Mucosa of rectum (tissue), 2 donors: ENCODE measurements around the gene MYBL2.

ENCODE experiments used
- H3K27ac ChIP-seq, 2 donors: one replicate each; pipeline ENCODE4 v1.7.0; 2013; ENCODE audit warnings: inconsistent platforms in 2 of 2, low read depth in 2 of 2, low read length in 2 of 2
- H3K27me3 ChIP-seq, 2 donors: one replicate each; pipeline ENCODE4 v1.7.0; 2013; ENCODE audit warnings: low read length in 2 of 2; ENCODE audit not compliant: control insufficient read depth in 2 of 2, insufficient read depth in 2 of 2
- H3K36me3 ChIP-seq, 2 donors: one replicate each; pipeline ENCODE4 v1.7.0; 2013; ENCODE audit warnings: low read length in 2 of 2; ENCODE audit not compliant: control insufficient read depth in 2 of 2, insufficient read depth in 2 of 2
- H3K4me1 ChIP-seq, 2 donors: one replicate each; pipeline ENCODE4 v1.7.0; 2013; ENCODE audit warnings: low read length in 2 of 2, mild to moderate bottlenecking in 1 of 2; ENCODE audit not compliant: control insufficient read depth in 2 of 2, insufficient read depth in 2 of 2
- H3K4me3 ChIP-seq, 2 donors: one replicate each; pipeline ENCODE4 v1.7.0; 2013; ENCODE audit warnings: low read length in 2 of 2
- H3K9ac ChIP-seq, 2 donors: one replicate each; pipeline ENCODE4 v1.7.0; 2013; ENCODE audit warnings: low read length in 2 of 2, low read depth in 1 of 2, mild to moderate bottlenecking in 1 of 2
- H3K9me3 ChIP-seq, 2 donors: one replicate each; pipeline ENCODE4 v1.7.0; 2013; ENCODE audit warnings: low read length in 2 of 2; ENCODE audit not compliant: control insufficient read depth in 2 of 2
- donor health status: healthy.
- donor health status: Normal muscosa, but diverticular disease.

Gene MYBL2

GRCh38 chr20:43702502-43702901, 35.6 kb downstream of the MYBL2 start:
- no peaks in the 10 kb centered on the region for H3K27me3 ChIP-seq
- H3K9me3 ChIP-seq = no peaks in the 10 kb centered on the region
- no peaks in the 10 kb centered on the region for H3K4me1 ChIP-seq
- no peak overlapping the region for H3K27ac ChIP-seq
- H3K36me3 ChIP-seq = peaks cover 0 to 5% of the 10 kb centered on the region in 2 donors
- no peak overlapping the region for H3K9ac ChIP-seq
- H3K4me3 ChIP-seq = no peak overlapping the region

DNA sequence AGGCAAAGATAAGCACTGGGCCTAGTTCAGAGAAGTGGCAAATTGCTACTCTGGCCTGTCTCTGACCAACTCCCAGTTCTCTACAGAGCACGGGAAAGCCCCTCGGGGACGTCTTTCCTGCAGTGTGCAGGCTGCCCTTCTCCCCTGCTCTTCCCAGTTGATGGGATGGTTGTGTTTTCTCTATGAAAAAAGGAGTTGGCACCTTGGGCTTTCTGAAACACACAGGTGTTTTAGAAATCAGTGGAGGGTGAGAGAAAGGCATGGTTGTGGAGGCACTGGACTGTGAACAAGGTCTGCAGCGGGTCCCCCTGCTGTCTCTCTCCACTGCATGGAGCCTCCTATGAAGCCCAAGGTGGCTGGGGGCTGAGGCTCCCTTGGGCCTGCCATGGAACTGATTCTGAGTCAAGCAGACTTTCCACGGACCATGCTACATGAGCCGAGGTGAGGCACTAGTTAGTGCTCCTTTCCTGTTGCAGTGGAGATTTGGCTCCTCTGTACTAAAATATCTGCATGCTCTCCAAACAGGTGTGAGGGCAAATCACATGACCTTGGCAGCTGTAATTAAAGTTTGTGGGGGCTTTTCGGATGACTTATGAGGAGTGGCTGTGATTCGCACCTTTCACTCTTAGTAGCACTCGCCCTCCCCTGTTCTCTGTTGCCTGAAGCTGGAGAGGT, 43.6 kb downstream of the MYBL2 start:
- H3K4me3 ChIP-seq = no peak overlapping the region
- H3K9ac ChIP-seq = no peak overlapping the region
- H3K27ac ChIP-seq = peak overlapping the region in 1 of 2 donors; percentile 35
- H3K36me3 ChIP-seq = peaks cover 0 to 2% of the 10 kb centered on the region in 2 donors
- no peaks in the 10 kb centered on the region for H3K27me3 ChIP-seq
- H3K4me1 ChIP-seq = no peaks in the 10 kb centered on the region
- H3K9me3 ChIP-seq = no peaks in the 10 kb centered on the region

GRCh38 chr20:43711098-43711654, 44.3 kb downstream of the MYBL2 start:
- Histone ChIP-seq H3K27ac (no peak overlapping the region), H3K27me3 (no peaks in the 10 kb centered on the region), H3K36me3 (peaks cover 0 to 2% of the 10 kb centered on the region in 2 donors), H3K9me3 (no peaks in the 10 kb centered on the region), H3K4me3 (no peak overlapping the region), H3K9ac (no peak overlapping the region), H3K4me1 (no peaks in the 10 kb centered on the region)

- no peaks in the 10 kb centered on the region for H3K9me3 ChIP-seq
- H3K4me3 ChIP-seq = no peak overlapping the region
- no peak overlapping the region for H3K27ac ChIP-seq
- H3K9ac ChIP-seq = no peak overlapping the region
- H3K4me1 ChIP-seq = no peaks in the 10 kb centered on the region
- no peaks in the 10 kb centered on the region for H3K36me3 ChIP-seq
- no peaks in the 10 kb centered on the region for H3K27me3 ChIP-seq
These were observed 48.1 kb downstream of the MYBL2 start for GRCh38 chr20:43715044-43715443.

DNA sequence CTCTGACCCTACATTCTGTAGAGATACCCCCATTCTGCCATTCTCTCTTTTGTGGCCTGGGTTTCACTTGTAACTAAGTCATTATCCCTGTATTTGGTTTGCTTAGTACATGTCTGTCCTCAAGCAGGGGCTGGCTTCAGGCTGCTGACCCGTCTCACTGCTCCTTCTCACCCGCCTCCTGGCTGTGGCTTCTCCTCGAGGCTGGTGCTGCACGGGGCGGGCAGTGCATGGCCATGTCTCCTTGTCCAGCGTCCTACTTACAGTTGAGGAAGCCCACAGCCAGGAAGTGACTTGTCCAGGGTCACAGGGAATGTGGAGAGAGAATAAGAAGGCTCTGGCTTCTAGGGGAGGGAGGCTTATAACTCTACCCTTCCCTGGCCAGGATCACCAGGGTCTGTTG, 48.6 kb downstream of the MYBL2 start:
- Histone ChIP-seq H3K27me3 (no peaks in the 10 kb centered on the region), H3K9me3 (no peaks in the 10 kb centered on the region), H3K4me3 (no peak overlapping the region), H3K27ac (no peak overlapping the region), H3K36me3 (no peaks in the 10 kb centered on the region), H3K4me1 (no peaks in the 10 kb centered on the region), H3K9ac (no peak overlapping the region)

- H3K4me1 ChIP-seq = no peaks in the 10 kb centered on the region
- H3K27ac ChIP-seq = no peak overlapping the region
- H3K4me3 ChIP-seq = no peak overlapping the region
- no peaks in the 10 kb centered on the region for H3K36me3 ChIP-seq
- no peaks in the 10 kb centered on the region for H3K27me3 ChIP-seq
- no peak overlapping the region for H3K9ac ChIP-seq
- no peaks in the 10 kb centered on the region for H3K9me3 ChIP-seq
These were observed 49.2 kb downstream of the MYBL2 start for GRCh38 chr20:43716123-43716522.

GRCh38 chr20:43716757-43717615, 50.1 kb downstream of the MYBL2 start:
- no peaks in the 10 kb centered on the region for H3K4me1 ChIP-seq
- H3K4me3 ChIP-seq = no peak overlapping the region
- no peaks in the 10 kb centered on the region for H3K27me3 ChIP-seq
- no peak overlapping the region for H3K27ac ChIP-seq
- no peak overlapping the region for H3K9ac ChIP-seq
- H3K9me3 ChIP-seq = no peaks in the 10 kb centered on the region
- no peaks in the 10 kb centered on the region for H3K36me3 ChIP-seq

DNA sequence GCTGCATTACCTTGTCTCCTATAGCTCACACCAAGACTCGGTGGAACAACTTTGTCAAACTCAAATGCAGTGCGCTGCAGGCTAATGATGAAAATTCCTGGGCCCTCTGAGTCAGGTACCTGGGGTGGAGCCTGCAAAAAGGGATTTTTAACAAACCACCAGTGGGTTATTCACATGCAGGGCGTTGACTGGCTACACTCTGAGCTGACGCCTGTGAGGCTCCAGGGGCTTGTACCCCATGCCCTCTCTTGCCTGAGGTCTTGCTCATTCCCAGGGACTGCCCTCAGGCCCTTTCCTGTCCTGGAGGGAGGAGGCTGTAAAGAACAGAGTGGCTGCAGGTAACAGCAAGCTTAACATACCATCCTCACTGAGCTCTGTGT, 50.7 kb downstream of the MYBL2 start:
- Histone ChIP-seq H3K9me3 (no peaks in the 10 kb centered on the region), H3K4me3 (no peak overlapping the region), H3K9ac (no peak overlapping the region), H3K27ac (no peak overlapping the region), H3K27me3 (no peaks in the 10 kb centered on the region), H3K36me3 (no peaks in the 10 kb centered on the region), H3K4me1 (no peaks in the 10 kb centered on the region)

DNA sequence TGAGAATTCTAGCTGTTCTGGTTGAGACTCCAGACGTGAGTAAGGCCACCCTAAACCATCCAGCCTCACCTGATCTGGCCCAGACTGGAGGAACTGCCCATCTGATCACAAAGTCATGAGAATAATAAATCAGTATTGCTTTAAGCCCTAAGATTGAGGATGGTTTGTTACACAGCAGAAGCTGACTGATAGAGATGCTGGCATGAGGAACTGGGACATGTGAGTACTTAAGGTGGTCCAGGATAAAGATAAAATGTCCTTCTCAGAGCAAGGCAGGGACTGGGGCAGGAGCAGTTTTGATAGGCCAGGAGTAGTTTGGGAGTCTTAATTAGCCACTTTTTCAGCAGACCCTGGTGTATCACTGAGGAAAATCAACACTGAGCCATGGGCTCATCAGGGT, 53.1 kb downstream of the MYBL2 start:
- Histone ChIP-seq H3K9ac (no peak overlapping the region), H3K4me1 (no peaks in the 10 kb centered on the region), H3K36me3 (no peaks in the 10 kb centered on the region), H3K4me3 (no peak overlapping the region), H3K27ac (no peak overlapping the region), H3K9me3 (no peaks in the 10 kb centered on the region), H3K27me3 (no peaks in the 10 kb centered on the region)

DNA sequence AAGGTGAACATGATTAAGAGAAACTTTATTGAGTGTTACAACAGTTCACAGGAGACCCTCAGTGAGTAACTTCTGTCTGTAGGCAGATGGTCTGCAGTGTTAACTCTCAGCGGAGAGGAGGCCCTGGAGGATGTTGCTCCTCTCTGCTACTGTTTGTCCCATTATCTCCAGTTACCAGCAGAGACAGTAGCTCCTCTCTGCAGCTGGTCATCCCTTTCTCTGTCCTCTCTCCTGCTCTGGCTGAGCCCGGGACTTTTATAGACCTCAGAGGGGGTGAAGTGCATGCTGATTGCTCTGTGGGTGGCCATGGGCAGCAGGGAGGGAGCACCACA, 54.1 kb downstream of the MYBL2 start:
- H3K4me3 ChIP-seq = no peak overlapping the region
- no peak overlapping the region for H3K9ac ChIP-seq
- H3K27ac ChIP-seq = no peak overlapping the region
- H3K4me1 ChIP-seq = peaks cover 0 to 4% of the 10 kb centered on the region in 2 donors
- H3K36me3 ChIP-seq = no peaks in the 10 kb centered on the region
- no peaks in the 10 kb centered on the region for H3K9me3 ChIP-seq
- H3K27me3 ChIP-seq = no peaks in the 10 kb centered on the region
